ENCODE measurements around the gene RIN1.

Gene RIN1

DNA sequence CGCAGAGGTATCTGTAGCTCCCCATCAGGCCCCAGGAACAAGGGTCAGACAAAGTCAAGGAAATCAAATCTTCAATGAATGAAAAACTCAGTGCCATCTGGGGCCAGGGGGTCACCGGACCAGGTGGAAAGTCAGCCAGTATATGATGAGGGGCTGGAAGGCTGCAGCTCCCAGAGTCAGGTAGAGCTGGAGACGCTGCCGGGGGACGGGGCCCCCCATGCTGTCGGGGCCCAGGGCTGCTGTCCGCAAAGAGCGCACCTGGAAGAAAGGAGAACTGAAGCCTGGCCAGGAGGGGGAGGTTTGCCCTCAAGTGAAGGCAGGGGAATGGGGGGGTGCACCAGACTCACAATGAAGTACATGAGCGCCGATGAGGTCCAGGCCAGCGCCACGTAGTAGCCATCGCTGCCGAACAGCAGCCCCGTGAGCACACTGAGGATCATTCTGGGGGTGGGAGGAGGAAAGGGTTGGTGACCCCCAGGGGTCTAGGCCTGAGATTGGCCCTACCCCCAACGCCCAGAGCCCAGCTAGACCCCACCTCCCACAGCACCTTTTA is 51.6 kb downstream of the RIN1 start:
- no peak for DNase-seq (ENCODE audit: low read depth in 2 of 2, low spot score in 1 of 2)

DNA sequence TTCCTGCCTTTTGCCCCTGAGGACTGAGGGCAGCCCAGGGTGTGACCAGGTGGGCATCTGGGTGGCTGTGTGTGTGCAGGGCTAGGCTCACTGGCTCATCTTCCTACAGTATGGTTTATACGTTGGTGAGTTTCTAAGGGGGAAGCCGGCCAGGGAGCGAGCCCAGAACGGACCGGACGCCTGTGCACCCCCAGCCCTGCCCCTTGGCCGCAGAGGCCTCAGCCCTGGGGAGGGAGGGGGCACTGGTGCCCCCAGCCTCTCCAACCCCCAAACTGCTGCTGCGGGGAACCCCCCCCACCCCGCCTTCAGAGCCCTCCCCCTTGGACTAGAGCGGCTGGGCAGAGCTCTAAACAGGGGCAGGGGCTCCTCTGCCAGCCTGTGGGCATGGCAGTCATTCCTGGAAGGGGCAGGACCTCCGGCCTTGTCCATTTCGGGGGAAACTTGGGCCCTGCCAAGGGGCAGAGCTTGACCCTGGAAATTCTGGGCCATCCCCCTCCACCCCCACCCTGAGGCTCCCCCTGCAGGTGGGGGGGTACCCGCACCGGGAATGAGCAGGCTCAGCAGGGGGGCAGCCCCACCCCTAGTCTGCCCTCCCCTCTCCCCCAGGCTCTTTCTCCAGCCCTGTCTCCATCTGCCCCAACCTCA is 52.7 kb downstream of the RIN1 start:
- DNase-seq (ENCODE audit: low read depth in 2 of 2, low spot score in 1 of 2) = no peak

DNA sequence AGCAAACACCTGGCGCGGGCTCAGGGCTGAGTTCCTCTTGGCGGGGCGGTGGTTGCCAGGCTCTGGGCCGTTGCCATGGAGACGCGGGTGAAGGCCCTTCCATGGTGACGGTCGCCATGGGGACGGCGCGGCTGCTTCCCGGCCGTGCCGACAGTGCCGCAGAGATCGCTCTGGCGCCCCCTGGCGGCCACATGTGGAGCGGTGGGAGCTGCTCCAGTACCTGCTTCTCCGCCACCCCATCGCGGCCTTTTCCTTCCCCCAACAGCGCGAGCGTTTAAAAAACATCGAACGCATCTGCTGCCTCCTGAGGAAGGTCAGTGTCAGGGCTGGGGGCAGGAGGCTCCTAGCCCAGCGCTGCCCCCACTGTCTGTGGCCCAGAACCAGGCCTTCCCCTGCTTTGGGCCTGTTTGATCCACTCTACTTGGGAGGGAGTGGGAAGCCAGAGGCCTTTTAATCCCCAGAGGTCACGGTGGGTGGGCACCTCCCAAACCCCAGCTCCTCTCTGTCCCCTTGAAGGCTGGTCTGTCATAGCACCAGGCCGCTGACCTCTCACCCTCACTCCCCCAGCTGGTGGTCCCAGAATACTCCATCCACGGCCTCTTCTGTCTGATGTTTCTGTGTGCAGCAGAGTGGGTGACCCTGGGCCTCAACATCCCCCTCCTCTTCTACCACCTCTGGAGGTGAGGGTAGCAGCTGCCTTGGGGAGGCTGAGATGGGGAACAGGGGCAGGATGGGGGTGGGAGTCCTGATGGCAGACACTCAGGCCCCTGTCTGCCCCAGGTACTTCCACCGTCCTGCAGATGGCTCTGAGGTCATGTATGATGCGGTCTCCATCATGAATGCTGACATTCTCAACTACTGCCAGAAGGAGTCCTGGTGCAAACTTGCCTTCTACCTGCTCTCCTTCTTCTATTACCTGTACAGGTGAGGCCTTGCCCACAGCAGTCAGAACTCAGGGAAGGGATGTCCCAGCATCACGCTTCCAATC is 53.5 kb downstream of the RIN1 start:
- DNase-seq (ENCODE audit: low read depth in 2 of 2, low spot score in 1 of 2) = peak; percentile 98 to 99
